ENCODE measurements around the gene IKZF2. TPM values are rescaled to one million over a fixed set of nuclear protein-coding genes. Genes with fewer than 3 reads are reported as not detected.

IKZF2 gene
- total RNA-seq, 1 donor from 2014 or later = 9.0 TPM

GRCh38 chr2:213057977-213058376 lies 93.4 kb downstream of the IKZF2 start:
- H3K27me3 ChIP-seq (ENCODE audit: control insufficient read depth, insufficient read depth, low read length) = no peaks in the 10 kb centered on the region
- FAIRE-seq = no peak
- no peak overlapping the region for H3K4me3 ChIP-seq (ENCODE audit: low read depth, low read length)
- peak; percentile 41 for DNase-seq (ENCODE audit: low read depth)
- TF ChIP-seq CTCF (IDR thresholded peaks at IDR 0.05; ENCODE audit: insufficient read depth, low read length, severe bottlenecking) = no peak
- no peaks in the 10 kb centered on the region for H3K36me3 ChIP-seq (ENCODE audit: control insufficient read depth, insufficient read depth, low read length)

DNA sequence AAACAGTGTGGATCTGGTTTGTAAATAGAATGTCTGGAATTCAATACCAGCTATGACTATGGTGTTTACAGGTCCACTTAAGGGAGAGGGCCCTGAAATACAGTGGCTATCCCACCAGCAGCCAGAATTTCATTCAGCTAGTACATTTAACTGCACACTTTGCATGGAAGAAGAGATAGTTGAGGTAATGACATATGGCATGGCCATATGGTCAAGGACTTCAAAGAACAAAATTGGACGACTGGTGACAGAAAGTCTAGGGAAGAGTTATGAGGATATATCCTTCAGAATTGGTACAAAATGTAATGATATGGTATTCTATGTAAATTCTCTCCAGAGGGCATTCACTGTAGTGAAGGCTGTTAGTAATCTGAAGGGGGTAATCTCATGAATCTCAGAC lies 105.0 kb downstream of the IKZF2 start:
- Histone ChIP-seq H3K27me3 (ENCODE audit: control insufficient read depth, insufficient read depth, low read length) (no peaks in the 10 kb centered on the region), H3K4me3 (ENCODE audit: low read depth, low read length) (no peak overlapping the region), H3K36me3 (ENCODE audit: control insufficient read depth, insufficient read depth, low read length) (no peaks in the 10 kb centered on the region)
- FAIRE-seq (no peak), DNase-seq (ENCODE audit: low read depth) (no peak)
- TF ChIP-seq CTCF (IDR thresholded peaks at IDR 0.05; ENCODE audit: insufficient read depth, low read length, severe bottlenecking) = no peak

DNA sequence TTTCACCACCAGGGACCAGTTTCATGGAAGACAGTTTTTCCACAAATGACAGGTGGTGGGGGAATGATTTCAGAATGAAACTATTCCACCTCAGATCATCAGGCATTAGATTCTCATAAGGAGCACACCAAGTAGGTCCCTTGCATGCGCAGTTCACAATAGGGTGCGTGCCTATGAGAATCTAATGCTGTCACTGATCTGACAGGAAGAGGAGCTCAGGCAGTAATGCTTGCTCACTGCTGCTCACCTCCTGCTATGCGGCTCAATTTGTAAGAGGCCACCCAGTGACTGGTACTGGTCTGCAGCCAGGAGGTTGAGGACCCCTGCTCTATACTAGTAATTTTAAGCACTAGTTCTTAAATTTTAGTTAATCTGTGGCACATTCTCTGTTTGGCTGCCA lies 107.8 kb downstream of the IKZF2 start:
- no peak overlapping the region for H3K4me3 ChIP-seq (ENCODE audit: low read depth, low read length)
- no peaks in the 10 kb centered on the region for H3K27me3 ChIP-seq (ENCODE audit: control insufficient read depth, insufficient read depth, low read length)
- H3K36me3 ChIP-seq (ENCODE audit: control insufficient read depth, insufficient read depth, low read length) = no peaks in the 10 kb centered on the region
- FAIRE-seq = peak; percentile 66
- DNase-seq (ENCODE audit: low read depth) = no peak
- TF ChIP-seq CTCF (IDR thresholded peaks at IDR 0.05; ENCODE audit: insufficient read depth, low read length, severe bottlenecking) = no peak

- FAIRE-seq (no peak), DNase-seq (ENCODE audit: low read depth) (no peak)
- no peak for TF ChIP-seq CTCF (IDR thresholded peaks at IDR 0.05; ENCODE audit: insufficient read depth, low read length, severe bottlenecking)
- Histone ChIP-seq H3K4me3 (ENCODE audit: low read depth, low read length) (no peak overlapping the region), H3K36me3 (ENCODE audit: control insufficient read depth, insufficient read depth, low read length) (no peaks in the 10 kb centered on the region), H3K27me3 (ENCODE audit: control insufficient read depth, insufficient read depth, low read length) (no peaks in the 10 kb centered on the region)
These were observed 109.2 kb downstream of the IKZF2 start for GRCh38 chr2:213042262-213042661.

- H3K27me3 ChIP-seq (ENCODE audit: control insufficient read depth, insufficient read depth, low read length) = no peaks in the 10 kb centered on the region
- FAIRE-seq (no peak), DNase-seq (ENCODE audit: low read depth) (peak; percentile 21)
- no peak for TF ChIP-seq CTCF (IDR thresholded peaks at IDR 0.05; ENCODE audit: insufficient read depth, low read length, severe bottlenecking)
- H3K36me3 ChIP-seq (ENCODE audit: control insufficient read depth, insufficient read depth, low read length) = no peaks in the 10 kb centered on the region
- H3K4me3 ChIP-seq (ENCODE audit: low read depth, low read length) = no peak overlapping the region
These were observed 114.6 kb downstream of the IKZF2 start for GRCh38 chr2:213036836-213037235.

DNA sequence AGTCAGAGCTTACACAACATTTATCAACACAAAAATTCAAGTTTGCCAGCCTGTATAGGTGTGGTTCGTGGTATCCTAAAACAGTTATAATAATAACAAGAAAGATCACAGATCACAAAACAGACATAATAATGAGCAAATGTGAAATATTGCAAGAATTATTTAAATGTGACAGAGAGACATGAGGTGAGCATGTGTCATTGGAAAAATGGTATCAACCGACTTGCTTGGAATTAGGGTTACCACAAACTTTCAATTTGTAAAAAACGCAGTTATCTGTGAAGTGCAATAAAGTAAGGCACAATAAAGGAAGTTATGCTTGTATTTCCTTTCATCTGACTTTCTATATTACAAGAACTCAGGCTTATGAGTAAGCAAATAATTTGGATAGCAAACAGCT lies 116.8 kb downstream of the IKZF2 start:
- no peak for DNase-seq (ENCODE audit: low read depth)
- TF ChIP-seq CTCF (IDR thresholded peaks at IDR 0.05; ENCODE audit: insufficient read depth, low read length, severe bottlenecking) = no peak
- no peak overlapping the region for H3K4me3 ChIP-seq (ENCODE audit: low read depth, low read length)
- H3K27me3 ChIP-seq (ENCODE audit: control insufficient read depth, insufficient read depth, low read length) = no peaks in the 10 kb centered on the region
- no peak for FAIRE-seq
- H3K36me3 ChIP-seq (ENCODE audit: control insufficient read depth, insufficient read depth, low read length) = no peaks in the 10 kb centered on the region

All from bronchial epithelial cell (primary cell).